ENCODE results near the gene CYCS.

- TF ChIP-seq, protein P1, sequence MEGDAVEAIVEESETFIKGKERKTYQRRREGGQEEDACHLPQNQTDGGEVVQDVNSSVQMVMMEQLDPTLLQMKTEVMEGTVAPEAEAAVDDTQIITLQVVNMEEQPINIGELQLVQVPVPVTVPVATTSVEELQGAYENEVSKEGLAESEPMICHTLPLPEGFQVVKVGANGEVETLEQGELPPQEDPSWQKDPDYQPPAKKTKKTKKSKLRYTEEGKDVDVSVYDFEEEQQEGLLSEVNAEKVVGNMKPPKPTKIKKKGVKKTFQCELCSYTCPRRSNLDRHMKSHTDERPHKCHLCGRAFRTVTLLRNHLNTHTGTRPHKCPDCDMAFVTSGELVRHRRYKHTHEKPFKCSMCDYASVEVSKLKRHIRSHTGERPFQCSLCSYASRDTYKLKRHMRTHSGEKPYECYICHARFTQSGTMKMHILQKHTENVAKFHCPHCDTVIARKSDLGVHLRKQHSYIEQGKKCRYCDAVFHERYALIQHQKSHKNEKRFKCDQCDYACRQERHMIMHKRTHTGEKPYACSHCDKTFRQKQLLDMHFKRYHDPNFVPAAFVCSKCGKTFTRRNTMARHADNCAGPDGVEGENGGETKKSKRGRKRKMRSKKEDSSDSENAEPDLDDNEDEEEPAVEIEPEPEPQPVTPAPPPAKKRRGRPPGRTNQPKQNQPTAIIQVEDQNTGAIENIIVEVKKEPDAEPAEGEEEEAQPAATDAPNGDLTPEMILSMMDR (IDR thresholded peaks at IDR 0.05 in 8 of 11, conservative IDR thresholded peaks at IDR 0.05 in 3 of 11) = no peak
- no peak for TF ChIP-seq POLR2AphosphoS5 (IDR thresholded peaks at IDR 0.05)
- TF ChIP-seq POLR2A (IDR thresholded peaks at IDR 0.05) = no peak
These were observed 33.3 kb downstream of the CYCS start for GRCh38 chr7:25091779-25092178.
